ENCODE data around the gene P2RY1.

GRCh38 chr3:152817400-152817799 is 17.5 kb upstream of the P2RY1 start:
- TF ChIP-seq CTCF (IDR thresholded peaks at IDR 0.05): no peak
- TF ChIP-seq POLR2A (IDR thresholded peaks at IDR 0.05): no peak
- TF ChIP-seq POLR2AphosphoS5 (IDR thresholded peaks at IDR 0.05): no peak
- TF ChIP-seq EP300 (IDR thresholded peaks at IDR 0.05): no peak
